BE2C (cell line): Measurements from ENCODE around the gene ERVK3-1.
"Not testable (repeated sequence)": the region's sequence is repeated elsewhere in the genome, so short reads cannot be mapped to it uniquely, and the experiment has no call there.

ENCODE experiments used
- DNase-seq: peaks from one replicate; pipeline ENCODE4 v3.0.0-alpha.2; 2020
- H3K27me3 ChIP-seq: fragments of 250-450 bp; sonication (Bioruptor Pico); 2 replicates; pipeline ENCODE4 v1.5.1; 2020; ENCODE audit warnings: mild to moderate bottlenecking
- H3K36me3 ChIP-seq: fragments of 250-450 bp; sonication (Bioruptor Pico); 2 replicates; pipeline ENCODE4 v1.5.1; 2020; ENCODE audit warnings: mild to moderate bottlenecking
- H3K4me1 ChIP-seq: fragments of 250-450 bp; sonication (Bioruptor Pico); 2 replicates; pipeline ENCODE4 v1.5.1; 2020
- H3K4me3 ChIP-seq: 2 replicates; pipeline ENCODE4 v1.5.1; 2011; ENCODE audit warnings: low read depth, low read length
- H3K9me3 ChIP-seq: fragments of 250-450 bp; sonication (Bioruptor Pico); 2 replicates; pipeline ENCODE4 v1.5.1; 2020
- CTCF ChIP-seq: IDR thresholded peaks from 2 replicates; pipeline ENCODE4 v1.5.1; 2012; ENCODE audit warnings: mild to moderate bottlenecking, low read depth, low read length

The ERVK3-1 gene

GRCh38 chr19:58346961-58347929 is 42.1 kb downstream of the ERVK3-1 start:
- Histone ChIP-seq H3K9me3 (no peaks in the 10 kb centered on the region), H3K4me3 (peak overlapping the region; percentile 78), H3K4me1 (no peaks in the 10 kb centered on the region), H3K36me3 (peaks cover 2% of the 10 kb centered on the region; the same call in 1 of the 2 replicates), H3K27me3 (no peaks in the 10 kb centered on the region)
- peak; percentile 85 for DNase-seq
- TF ChIP-seq CTCF = no peak

GRCh38 chr19:58348080-58348479 is 42.9 kb downstream of the ERVK3-1 start:
- not testable (repeated sequence) for H3K4me1 ChIP-seq, H3K9me3 ChIP-seq, DNase-seq, H3K27me3 ChIP-seq, H3K36me3 ChIP-seq
- peak overlapping the region; percentile 78 for H3K4me3 ChIP-seq

- Histone ChIP-seq H3K27me3 (no peaks in the 10 kb centered on the region), H3K9me3 (no peaks in the 10 kb centered on the region), H3K4me1 (no peaks in the 10 kb centered on the region), H3K36me3 (peaks cover 2% of the 10 kb centered on the region; the same call in 1 of the 2 replicates), H3K4me3 (no peak overlapping the region)
- no peak for DNase-seq
- no peak for TF ChIP-seq CTCF
These were observed 44.4 kb downstream of the ERVK3-1 start for GRCh38 chr19:58349590-58349989.

GRCh38 chr19:58350001-58350861 is 45.1 kb downstream of the ERVK3-1 start:
- Histone ChIP-seq H3K36me3 (peaks cover 2% of the 10 kb centered on the region; the same call in 1 of the 2 replicates), H3K4me3 (no peak overlapping the region), H3K27me3 (no peaks in the 10 kb centered on the region), H3K4me1 (no peaks in the 10 kb centered on the region), H3K9me3 (no peaks in the 10 kb centered on the region)
- DNase-seq = no peak
- TF ChIP-seq CTCF = no peak

- DNase-seq = no peak
- Histone ChIP-seq H3K27me3 (no peaks in the 10 kb centered on the region), H3K4me3 (no peak overlapping the region), H3K36me3 (peaks cover 2% of the 10 kb centered on the region; the same call in 1 of the 2 replicates), H3K4me1 (no peaks in the 10 kb centered on the region), H3K9me3 (no peaks in the 10 kb centered on the region)
- TF ChIP-seq CTCF = no peak
These were observed 45.8 kb downstream of the ERVK3-1 start for GRCh38 chr19:58350871-58351557.

GRCh38 chr19:58351558-58351878 is 46.3 kb downstream of the ERVK3-1 start:
- H3K4me3 ChIP-seq = no peak overlapping the region
- TF ChIP-seq CTCF = no peak
- no peaks in the 10 kb centered on the region for H3K4me1 ChIP-seq
- no peak for DNase-seq
- H3K27me3 ChIP-seq = no peaks in the 10 kb centered on the region
- peaks cover 2% of the 10 kb centered on the region; the same call in 1 of the 2 replicates for H3K36me3 ChIP-seq
- no peaks in the 10 kb centered on the region for H3K9me3 ChIP-seq
